ENCODE measurements around the gene SMPD4. TPM values are rescaled to one million over a fixed set of nuclear protein-coding genes. Genes with fewer than 3 reads are reported as not detected.
"Not testable (repeated sequence)": the region's sequence is repeated elsewhere in the genome, so short reads cannot be mapped to it uniquely, and the experiment has no call there.

The SMPD4 gene
- total and polyA plus RNA-seq, 2 of the 13 experiments (the other 11 are each of a cell fraction or from before 2014, with no cell fraction given) = 63.2 to 70.5 TPM

GRCh38 chr2:130127726-130128125, 53.7 kb downstream of the SMPD4 start:
- H3K4me1 ChIP-seq (ENCODE audit: insufficient read depth, low read length); H4K20me1 ChIP-seq (ENCODE audit: insufficient read depth, low read length); DNase-seq (ENCODE audit: low spot score); POLR2A ChIA-PET; H2AFZ ChIP-seq (ENCODE audit: low read length); H3K27ac ChIP-seq (ENCODE audit: extremely low read length, insufficient read depth, low read length); FAIRE-seq; H3K27me3 ChIP-seq (ENCODE audit: control insufficient read depth in 1 of 2, insufficient read depth in 2 of 2, low read length in 2 of 2); H3K9me3 ChIP-seq (ENCODE audit: low read length); H3K36me3 ChIP-seq (replicated peaks in 1 of 2; ENCODE audit: control insufficient read depth in 1 of 2, insufficient read depth in 2 of 2, low read length in 2 of 2); in situ Hi-C loops (cut with HindIII; ENCODE audit: extremely low pct_ligation_motif_present, low pct_unique_long_range_greater_than_20kb); H3K79me2 ChIP-seq (ENCODE audit: insufficient read depth, low read length); intact Hi-C loops (cut with micrococcal nuclease; ENCODE audit: unreplicated experiment); H3K9ac ChIP-seq (ENCODE audit: insufficient read depth, low read depth, low read length); CTCF ChIA-PET (ENCODE audit: low intra/inter-chr PET ratio, low total read pairs): not testable (repeated sequence)
- 60% methylated on average over 3 of the region's 9 CpGs for WGBS (ENCODE audit: low lambda C conversion rate)
- peak; percentile 63 for ATAC-seq
- BruUV-seq (replicated peaks) = TSS peak; percentile 19
- H3K4me2 ChIP-seq (ENCODE audit: low read depth, low read length) = peak overlapping the region; percentile 36
- peak overlapping the region in 2 of 3 experiments; percentile 46 to 56; a peak in 2 of 6 replicates for H3K4me3 ChIP-seq (replicated peaks in 1 of 3; ENCODE audit: insufficient read depth in 1 of 3, low read depth in 2 of 3, low read length in 3 of 3)

- H3K27me3 ChIP-seq (ENCODE audit: control insufficient read depth in 1 of 2, insufficient read depth in 2 of 2, low read length in 2 of 2); H4K20me1 ChIP-seq (ENCODE audit: insufficient read depth, low read length); in situ Hi-C loops (cut with HindIII; ENCODE audit: extremely low pct_ligation_motif_present, low pct_unique_long_range_greater_than_20kb); H3K36me3 ChIP-seq (replicated peaks in 1 of 2; ENCODE audit: control insufficient read depth in 1 of 2, insufficient read depth in 2 of 2, low read length in 2 of 2); H3K4me2 ChIP-seq (ENCODE audit: low read depth, low read length); DNase-seq (ENCODE audit: low spot score); H2AFZ ChIP-seq (ENCODE audit: low read length); ATAC-seq; H3K27ac ChIP-seq (ENCODE audit: extremely low read length, insufficient read depth, low read length); BruUV-seq (replicated peaks); FAIRE-seq; intact Hi-C loops (cut with micrococcal nuclease; ENCODE audit: unreplicated experiment); H3K9ac ChIP-seq (ENCODE audit: insufficient read depth, low read depth, low read length); POLR2A ChIA-PET; H3K9me3 ChIP-seq (ENCODE audit: low read length); H3K79me2 ChIP-seq (ENCODE audit: insufficient read depth, low read length); H3K4me3 ChIP-seq (replicated peaks in 1 of 3; ENCODE audit: insufficient read depth in 1 of 3, low read depth in 2 of 3, low read length in 3 of 3); H3K4me1 ChIP-seq (ENCODE audit: insufficient read depth, low read length); CTCF ChIA-PET (ENCODE audit: low intra/inter-chr PET ratio, low total read pairs): not testable (repeated sequence)
- 95% methylated on average over 39 of the region's 45 CpGs for WGBS (ENCODE audit: low lambda C conversion rate)
These were observed 60.5 kb downstream of the SMPD4 start for GRCh38 chr2:130120924-130121323.

GRCh38 chr2:130102597-130103363, 78.6 kb downstream of the SMPD4 start:
- in situ Hi-C loops (cut with HindIII; ENCODE audit: extremely low pct_ligation_motif_present, low pct_unique_long_range_greater_than_20kb); H3K4me2 ChIP-seq (ENCODE audit: low read depth, low read length); H3K36me3 ChIP-seq (replicated peaks in 1 of 2; ENCODE audit: control insufficient read depth in 1 of 2, insufficient read depth in 2 of 2, low read length in 2 of 2); H3K9ac ChIP-seq (ENCODE audit: insufficient read depth, low read depth, low read length); H4K20me1 ChIP-seq (ENCODE audit: insufficient read depth, low read length); H3K79me2 ChIP-seq (ENCODE audit: insufficient read depth, low read length); BruUV-seq (replicated peaks); ATAC-seq; intact Hi-C loops (cut with micrococcal nuclease; ENCODE audit: unreplicated experiment); POLR2A ChIA-PET; CTCF ChIA-PET (ENCODE audit: low intra/inter-chr PET ratio, low total read pairs); H2AFZ ChIP-seq (ENCODE audit: low read length); H3K27ac ChIP-seq (ENCODE audit: extremely low read length, insufficient read depth, low read length); H3K4me3 ChIP-seq (replicated peaks in 1 of 3; ENCODE audit: insufficient read depth in 1 of 3, low read depth in 2 of 3, low read length in 3 of 3); H3K27me3 ChIP-seq (ENCODE audit: control insufficient read depth in 1 of 2, insufficient read depth in 2 of 2, low read length in 2 of 2); FAIRE-seq; H3K4me1 ChIP-seq (ENCODE audit: insufficient read depth, low read length); H3K9me3 ChIP-seq (ENCODE audit: low read length); TF ChIP-seq SOX6 (IDR thresholded peaks at IDR 0.05): not testable (repeated sequence)
- peak; percentile 14 for DNase-seq (ENCODE audit: low spot score)
- WGBS (ENCODE audit: low lambda C conversion rate) = 58% methylated on average over 7 of the region's 8 CpGs
- TF ChIP-seq SOX6 (CRISPR knock-in tag; IDR thresholded peaks at IDR 0.05) = peak; percentile 67
- peak; percentile 81 for TF ChIP-seq MAFF (IDR thresholded peaks at IDR 0.05; ENCODE audit: low read depth, low read length)
- peak; percentile 41; the same call in 1 of the 2 replicates for TF ChIP-seq PBX2 (CRISPR knock-in tag; IDR thresholded peaks at IDR 0.05)
- peak; percentile 98 for TF ChIP-seq HOXD1 (CRISPR knock-in tag; IDR thresholded peaks at IDR 0.05)
- 0 out of 2 replicates have a peak, but pooled peaks have one; percentile 29 for TF ChIP-seq SOX13 (IDR thresholded peaks at IDR 0.05)
- peak in 1 of 2 experiments; percentile 92; a peak in 2 of 4 replicates for TF ChIP-seq SOX13 (CRISPR knock-in tag; conservative IDR thresholded peaks at IDR 0.05 in 1 of 2, IDR thresholded peaks at IDR 0.05 in 1 of 2)
- TF ChIP-seq ESRRA (CRISPR knock-in tag; IDR thresholded peaks at IDR 0.05; ENCODE audit: low read depth) = peak; percentile 94
- TF ChIP-seq MAFG (CRISPR knock-in tag; IDR thresholded peaks at IDR 0.05) = peak; percentile 49; the same call in 1 of the 2 replicates
- peak; percentile 94 for TF ChIP-seq MEIS2 (CRISPR knock-in tag; IDR thresholded peaks at IDR 0.05)
- peak; percentile 77; the same call in 1 of the 2 replicates for TF ChIP-seq HOXA9 (CRISPR knock-in tag; IDR thresholded peaks at IDR 0.05; ENCODE audit: borderline replicate concordance)

Measured in HepG2 (cell line).